B cell (primary cell): Measurements from ENCODE around the gene PAK2. TPM values are rescaled to one million over a fixed set of nuclear protein-coding genes. Genes with fewer than 3 reads are reported as not detected.

Source experiments
- ATAC-seq: fragments of 200-7000 bp; cut with Tn5 transposase; one replicate; pipeline ENCODE4 v1.10.0; 2021; ENCODE audit warnings: low read depth, mild to moderate bottlenecking, moderate number of reproducible peaks, moderate library complexity
- CTCF ChIA-PET: fragments of 350-600 bp; sonication (Branson Sonifier 250); formaldehyde crosslinking; loops from one replicate; lab custom pipeline; 2021; ENCODE audit warnings: antibody characterized with exemption, inconsistent platforms; lab: Charles Lee
- POLR2A ChIA-PET: fragments of 350-600 bp; sonication (Branson Sonifier 250); formaldehyde crosslinking; loops from one replicate; lab custom pipeline; 2021; ENCODE audit warnings: antibody characterized with exemption; lab: Charles Lee
- DNase-seq: peaks from one replicate; pipeline ENCODE4 v3.0.0; 2013
- H2AFZ ChIP-seq: 2 replicates; pipeline ENCODE4 v1.6.1; 2012; ENCODE audit warnings: mild to moderate bottlenecking, low read depth, low read length; ENCODE audit not compliant: insufficient read depth, poor library complexity, severe bottlenecking
- H3K27ac ChIP-seq, 2 donors: 1 replicate in 1 of 2; 2 replicates in 1 of 2; pipeline ENCODE4 v1.5.1; 2012 to 2013; ENCODE audit warnings: low read length in 2 of 2, mild to moderate bottlenecking in 2 of 2, moderate library complexity in 1 of 2
- H3K27me3 ChIP-seq, 4 experiments: fragments of 200-600 bp in 1 of 4; sonication (generic) in 1 of 4; replicated peaks in 1 of 4; 1 replicate in 2 of 4; 2 replicates in 2 of 4; pipeline versions ENCODE4 v1.6.1 to v1.7.0; 2013 to 2016; ENCODE audit warnings: low read length in 3 of 4, mild to moderate bottlenecking in 2 of 4, mixed read lengths in 1 of 4, moderate library complexity in 1 of 4; ENCODE audit not compliant: insufficient read depth in 4 of 4, control insufficient read depth in 3 of 4; ENCODE audit errors: control extremely low read depth in 1 of 4
- H3K36me3 ChIP-seq, 2 experiments: replicated peaks in 1 of 2; 1 replicate in 1 of 2; 2 replicates in 1 of 2; pipeline versions ENCODE4 v1.6.1 to v1.7.1; 2013; ENCODE audit warnings: low read length in 1 of 2; ENCODE audit not compliant: insufficient read depth in 2 of 2, control insufficient read depth in 1 of 2; ENCODE audit errors: control extremely low read depth in 1 of 2, extremely low read depth in 1 of 2
- H3K4me1 ChIP-seq, 2 donors: fragments of 200-600 bp in 1 of 2; sonication (generic) in 1 of 2; 1 replicate in 1 of 2; 2 replicates in 1 of 2; pipeline versions ENCODE4 v1.5.1 to v1.6.1; 2013 to 2017; ENCODE audit warnings: low read length in 2 of 2; ENCODE audit not compliant: control insufficient read depth in 2 of 2, insufficient read depth in 2 of 2
- H3K4me2 ChIP-seq: replicated peaks from 2 replicates; pipeline ENCODE3; 2012; ENCODE audit warnings: mild to moderate bottlenecking, low read depth, low read length; ENCODE audit not compliant: poor library complexity, severe bottlenecking
- H3K4me3 ChIP-seq, 5 experiments: fragments of 200-600 bp in 1 of 5; sonication (generic) in 1 of 5; 1 replicate in 3 of 5; 2 replicates in 2 of 5; pipeline versions ENCODE4 v1.5.1 to v1.7.0; 2011 to 2016; ENCODE audit warnings: low read length in 4 of 5, mild to moderate bottlenecking in 4 of 5, low read depth in 2 of 5, control low read depth in 1 of 5, moderate library complexity in 1 of 5; ENCODE audit not compliant: insufficient read depth in 1 of 5; ENCODE audit errors: control extremely low read depth in 1 of 5, extremely low read depth in 1 of 5
- H3K79me2 ChIP-seq: fragments of 200-600 bp; sonication (generic); one replicate; pipeline ENCODE4 v1.6.0; 2016; ENCODE audit warnings: low read length; ENCODE audit not compliant: control insufficient read depth, insufficient read depth
- H3K9ac ChIP-seq: fragments of 200-600 bp; sonication (generic); 2 replicates; pipeline ENCODE4 v1.6.1; 2017; ENCODE audit warnings: mild to moderate bottlenecking, low read length, moderate library complexity
- H3K9me3 ChIP-seq, 3 donors: one replicate each; pipeline versions ENCODE4 v1.6.1 to v1.7.1; 2013; ENCODE audit warnings: low read length in 2 of 3; ENCODE audit not compliant: control insufficient read depth in 2 of 3, insufficient read depth in 1 of 3; ENCODE audit errors: control extremely low read depth in 1 of 3
- H4K20me1 ChIP-seq: 2 replicates; pipeline ENCODE4 v1.6.0; 2012; ENCODE audit warnings: mild to moderate bottlenecking, low read length; ENCODE audit not compliant: insufficient read depth, control insufficient read depth, poor library complexity, severe bottlenecking
- H3K27ac Mint-ChIP-seq: one replicate; pipeline ENCODE4 v1.8.0; 2021; ENCODE audit warnings: mixed read lengths
- H3K27me3 Mint-ChIP-seq: one replicate; pipeline ENCODE4 v1.8.0; 2021; ENCODE audit warnings: mixed read lengths
- H3K4me1 Mint-ChIP-seq: one replicate; pipeline ENCODE4 v1.8.0; 2021; ENCODE audit warnings: mixed read lengths
- H3K4me3 Mint-ChIP-seq: one replicate; pipeline ENCODE4 v1.8.0; 2021; ENCODE audit warnings: mixed read lengths
- H3K9me3 Mint-ChIP-seq: one replicate; pipeline ENCODE4 v1.8.0; 2022; ENCODE audit warnings: mixed read lengths; ENCODE audit not compliant: insufficient read depth
- CTCF ChIP-seq: fragments of 200-600 bp; IDR thresholded peaks from one replicate; pipeline ENCODE4 v1.8.0; 2022; ENCODE audit warnings: antibody characterized with exemption, mild to moderate bottlenecking
- EZH2 ChIP-seq: IDR thresholded peaks from 2 replicates; pipeline ENCODE4 v1.6.1; 2012; ENCODE audit warnings: borderline replicate concordance, low read depth, mild to moderate bottlenecking, moderate library complexity, low read length; ENCODE audit not compliant: insufficient read depth, poor library complexity, severe bottlenecking
- WGBS: methylation state at CpG from one replicate; pipeline ENCODE4 v1.1.5; 2013; ENCODE audit warnings: missing lambda C conversion rate; ENCODE audit not compliant: insufficient coverage; 5-methylcytosine and 5-hydroxymethylcytosine counted together
- intact Hi-C: fragments of 100-400 bp; cut with micrococcal nuclease; formaldehyde crosslinking; loops from one replicate; pipeline ENCODE4 v1.10.0; 2022
- polyA plus RNA-seq: library from polyadenylated mRNA; depleted of rRNA; stranded (reverse); fragments of >200 nt; gene quantifications from 2 replicates; pipeline ENCODE4 v1.2.3, GENCODE V29; 2012
- total RNA-seq, 2 donors: library from RNA; stranded (reverse); fragments of 120-200 nt in 1 of 2; gene quantifications; 1 replicate in 1 of 2; 2 replicates in 1 of 2; pipeline versions ENCODE4 v1.2.3 to v1.2.4, GENCODE V29; 2013 to 2022

The PAK2 gene
- total and polyA plus RNA-seq, 2 donors (not counting 1 experiment from before 2014, with no cell fraction given): 16.4 to 81.7 TPM

GRCh38 chr3:196790636-196791035 is 51.0 kb downstream of the PAK2 start:
- Histone ChIP-seq H3K36me3 (peaks cover 18 to 49% of the 10 kb centered on the region in 2 experiments), H3K27ac (no peak overlapping the region), H3K4me3 (no peak overlapping the region), H3K4me1 (no peaks in the 10 kb centered on the region), H3K9ac (no peak overlapping the region), H3K9me3 (peaks cover 0 to 13% (median 1%) of the 10 kb centered on the region in 3 donors), H4K20me1 (peaks cover 81% of the 10 kb centered on the region), H3K79me2 (peaks cover 97% of the 10 kb centered on the region), H3K4me2 (no peak overlapping the region), H3K27me3 (no peaks in the 10 kb centered on the region), H2AFZ (no peak overlapping the region)
- DNase-seq: no peak
- Mint-ChIP-seq H3K27ac (no peak overlapping the region), H3K4me1 (peaks cover 12% of the 10 kb centered on the region), H3K27me3 (no peaks in the 10 kb centered on the region), H3K9me3 (no peaks in the 10 kb centered on the region), H3K4me3 (no peak overlapping the region)
- POLR2A ChIA-PET: no interaction called here
- ATAC-seq: no peak
- WGBS: 93% methylated on average over 3 of the region's 6 CpGs
- CTCF ChIA-PET: no interaction called here
- intact Hi-C loops: no loop called here
- TF ChIP-seq EZH2 (no peak), CTCF (no peak)

- intact Hi-C loops: no loop called here
- DNase-seq (no peak), ATAC-seq (no peak)
- Mint-ChIP-seq H3K4me3 (no peak overlapping the region), H3K27me3 (no peaks in the 10 kb centered on the region), H3K4me1 (peaks cover 12% of the 10 kb centered on the region), H3K27ac (no peak overlapping the region), H3K9me3 (no peaks in the 10 kb centered on the region)
- TF ChIP-seq CTCF: no peak
- no peak for TF ChIP-seq EZH2
- Histone ChIP-seq H3K4me3 (no peak overlapping the region), H3K36me3 (peaks cover 15 to 44% of the 10 kb centered on the region in 2 experiments), H3K9ac (no peak overlapping the region), H4K20me1 (peaks cover 76% of the 10 kb centered on the region), H3K4me1 (no peaks in the 10 kb centered on the region), H3K27ac (no peak overlapping the region), H3K4me2 (no peak overlapping the region), H3K9me3 (peaks cover 0 to 13% (median 1%) of the 10 kb centered on the region in 3 donors), H2AFZ (no peak overlapping the region), H3K27me3 (no peaks in the 10 kb centered on the region), H3K79me2 (peaks cover 93% of the 10 kb centered on the region)
- ChIA-PET CTCF (no interaction called here), POLR2A (no interaction called here)
- 100% methylated on average over 1 of the region's 5 CpGs for WGBS
Observed at GRCh38 chr3:196792771-196793170, 53.1 kb downstream of the PAK2 start.
